Smooth muscle cell of the brain vasculature (primary cell): ENCODE results near the gene OPRL1.

Experiments used
- DNase-seq: peaks from one replicate; pipeline ENCODE4 v3.0.0-alpha.2; 2012; ENCODE audit warnings: low read depth, low spot score

Gene OPRL1

DNA sequence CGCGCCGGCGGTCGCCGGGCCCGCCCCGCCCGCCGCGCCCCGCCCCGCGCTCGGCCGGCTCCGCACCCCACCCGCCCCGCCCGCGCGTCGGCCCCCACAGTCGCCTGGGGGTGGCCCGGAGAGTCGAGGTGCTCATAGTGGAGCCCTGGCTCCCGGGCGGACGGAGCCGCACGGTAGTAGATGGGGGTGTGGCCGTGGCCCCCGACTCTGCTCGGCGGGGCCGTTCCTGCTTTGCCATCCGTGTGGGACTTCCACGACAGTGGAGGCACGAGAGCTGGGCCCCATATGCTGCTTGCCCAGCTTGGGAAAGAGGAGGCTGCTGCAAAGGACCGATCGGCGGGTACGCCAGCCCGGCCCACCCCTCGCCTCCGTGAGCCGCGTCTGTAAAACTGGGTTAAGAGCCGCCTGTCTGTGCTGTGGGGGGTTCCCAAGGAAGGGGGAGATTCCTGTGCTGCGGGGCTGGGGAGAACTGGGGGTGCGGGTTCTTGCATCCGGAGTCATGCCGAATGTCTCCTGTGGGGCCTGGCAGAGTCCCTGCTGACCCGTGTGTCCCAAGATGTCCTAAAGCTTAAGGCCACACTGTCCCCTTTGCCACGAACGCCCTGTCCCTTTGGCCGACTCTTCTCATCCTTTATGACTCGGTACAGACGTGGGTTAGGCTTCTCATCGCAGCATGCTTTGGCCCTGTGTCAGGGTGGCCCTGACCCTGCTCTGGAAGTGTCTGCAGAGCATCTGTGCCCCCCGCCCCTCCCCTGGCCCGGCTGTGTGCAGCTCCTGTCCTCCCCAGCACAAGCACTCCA is at the start of gene OPRL1:
Gene OPRL1, plus strand, starts transcription at position 70 of the 800 bp plus-strand sequence. CDS start 12,639 bp downstream, outside the sequence.
- DNase-seq: no peak

DNA sequence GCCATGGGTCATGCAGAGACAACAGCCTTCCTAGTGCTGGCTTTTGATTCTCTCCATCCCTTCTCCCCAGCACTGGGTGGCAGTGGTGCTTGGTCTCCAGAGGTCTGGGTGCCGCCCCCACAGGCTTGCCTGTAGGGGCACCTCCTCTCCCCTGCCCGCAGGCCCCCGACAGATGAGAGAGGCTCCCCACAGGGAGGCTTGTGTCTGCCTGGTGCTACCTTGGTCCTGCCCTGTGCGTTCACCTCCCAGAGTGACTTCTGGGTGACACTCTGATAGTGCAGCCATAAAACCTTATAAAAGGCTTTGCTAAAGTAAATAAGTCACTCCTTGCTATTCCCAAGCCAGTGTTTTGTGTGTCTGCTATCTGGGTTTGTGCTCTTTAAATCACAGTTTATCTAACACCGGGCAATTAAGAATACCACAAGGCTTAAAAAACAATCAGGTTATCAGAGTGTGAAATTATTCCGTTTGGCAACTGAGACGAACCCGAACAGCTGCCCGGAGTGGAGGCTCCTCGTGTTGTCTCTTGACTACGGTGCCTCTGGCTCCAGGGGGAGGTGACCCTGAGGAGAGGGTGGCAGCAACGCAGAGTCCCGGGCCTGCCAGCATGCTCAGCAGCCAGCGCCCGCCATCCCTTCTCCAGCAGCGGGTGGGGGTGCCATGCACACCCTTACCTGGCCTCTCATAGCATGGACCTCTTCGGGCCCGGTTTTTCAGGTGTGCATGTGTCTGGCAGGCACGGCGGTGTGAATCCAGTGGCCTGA is 49.3 kb upstream of the OPRL1 start:
- DNase-seq: no peak

DNA sequence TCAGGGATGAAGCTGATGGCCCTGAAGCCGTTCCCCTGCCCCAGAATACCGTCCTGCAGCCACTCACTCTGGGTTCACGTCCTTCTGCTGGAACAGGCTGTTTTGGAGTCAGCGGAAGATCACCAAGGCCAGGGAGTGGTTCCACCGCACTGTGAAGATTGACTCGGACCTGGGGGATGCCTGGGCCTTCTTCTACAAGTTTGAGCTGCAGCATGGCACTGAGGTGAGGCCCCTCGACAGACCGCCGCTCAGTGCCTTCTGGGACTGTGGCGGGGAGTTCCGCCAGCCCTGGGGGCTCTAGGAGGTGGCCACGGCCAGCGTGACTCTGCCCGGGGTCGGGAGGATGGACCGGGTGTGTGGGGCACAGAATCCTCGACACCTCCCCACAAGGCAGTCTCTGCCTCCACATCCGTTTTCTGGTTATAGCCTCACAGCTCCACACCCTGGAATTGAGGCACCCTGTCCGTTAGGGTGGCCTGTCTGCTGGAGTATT is 48.0 kb upstream of the OPRL1 start:
- no peak for DNase-seq

DNA sequence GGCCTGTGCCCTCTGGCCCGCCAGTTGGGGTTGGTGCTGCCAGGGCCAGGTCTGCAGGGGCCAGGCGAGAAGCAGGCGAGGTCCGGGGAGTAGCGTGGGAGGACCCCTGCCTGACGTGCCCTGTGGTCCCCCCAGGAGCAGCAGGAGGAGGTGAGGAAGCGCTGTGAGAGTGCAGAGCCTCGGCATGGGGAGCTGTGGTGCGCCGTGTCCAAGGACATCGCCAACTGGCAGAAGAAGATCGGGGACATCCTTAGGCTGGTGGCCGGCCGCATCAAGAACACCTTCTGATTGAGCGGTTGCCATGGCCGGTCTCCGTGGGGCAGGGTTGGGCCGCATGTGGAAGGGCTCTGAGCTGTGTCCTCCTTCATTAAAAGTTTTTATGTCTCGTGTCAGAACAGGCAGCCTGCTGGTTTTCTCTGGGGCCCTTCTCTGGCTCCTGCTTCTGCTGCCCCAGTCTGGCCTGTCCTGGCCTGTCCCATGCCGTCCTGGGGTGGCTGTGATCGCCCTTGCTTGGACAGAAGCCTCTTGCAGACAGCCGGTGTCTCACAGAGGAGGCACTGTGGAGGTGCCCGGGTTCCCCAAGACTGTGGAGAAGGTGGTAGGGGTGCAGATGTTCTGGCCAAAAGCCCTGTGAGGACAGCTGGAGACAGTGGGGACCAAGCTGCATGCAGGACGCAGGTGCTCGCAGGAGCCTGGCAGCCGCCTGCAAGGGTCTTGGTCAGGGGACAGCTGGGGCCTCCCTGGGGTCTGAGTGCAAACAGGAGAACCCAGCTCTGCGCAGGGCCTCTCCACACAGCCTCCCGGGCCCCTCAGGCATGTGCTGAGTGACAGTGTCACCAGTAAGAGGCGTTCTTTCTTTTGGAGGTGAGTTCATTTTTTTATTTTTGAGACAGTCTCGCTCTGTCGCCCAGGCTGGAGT is 46.9 kb upstream of the OPRL1 start:
- no peak for DNase-seq

DNA sequence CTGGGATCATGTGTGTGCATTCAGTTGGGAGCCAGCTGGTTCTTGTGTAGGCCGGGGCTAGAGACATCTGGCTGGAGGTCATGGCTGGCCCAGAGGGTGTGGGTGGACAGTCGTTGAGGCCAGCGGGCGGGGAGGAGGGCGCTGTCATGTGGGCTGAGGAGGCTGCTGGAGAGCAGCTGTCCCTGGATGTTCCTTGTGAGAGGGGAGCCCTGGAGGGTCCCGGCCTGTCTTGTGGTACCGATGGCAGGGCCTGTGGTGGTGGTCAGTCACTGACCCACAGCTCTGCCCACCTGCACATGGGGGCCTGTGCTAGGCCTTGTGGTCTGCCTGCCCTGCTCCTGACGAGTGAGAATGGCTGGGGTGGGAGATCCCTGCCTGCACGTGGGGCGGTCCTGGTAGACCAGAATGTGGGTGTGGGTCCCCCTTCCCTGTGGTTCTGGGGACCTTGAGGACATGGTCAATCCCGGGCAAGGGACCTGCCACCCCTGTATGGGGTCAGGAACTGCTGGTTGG is 45.8 kb upstream of the OPRL1 start:
- DNase-seq: no peak

DNA sequence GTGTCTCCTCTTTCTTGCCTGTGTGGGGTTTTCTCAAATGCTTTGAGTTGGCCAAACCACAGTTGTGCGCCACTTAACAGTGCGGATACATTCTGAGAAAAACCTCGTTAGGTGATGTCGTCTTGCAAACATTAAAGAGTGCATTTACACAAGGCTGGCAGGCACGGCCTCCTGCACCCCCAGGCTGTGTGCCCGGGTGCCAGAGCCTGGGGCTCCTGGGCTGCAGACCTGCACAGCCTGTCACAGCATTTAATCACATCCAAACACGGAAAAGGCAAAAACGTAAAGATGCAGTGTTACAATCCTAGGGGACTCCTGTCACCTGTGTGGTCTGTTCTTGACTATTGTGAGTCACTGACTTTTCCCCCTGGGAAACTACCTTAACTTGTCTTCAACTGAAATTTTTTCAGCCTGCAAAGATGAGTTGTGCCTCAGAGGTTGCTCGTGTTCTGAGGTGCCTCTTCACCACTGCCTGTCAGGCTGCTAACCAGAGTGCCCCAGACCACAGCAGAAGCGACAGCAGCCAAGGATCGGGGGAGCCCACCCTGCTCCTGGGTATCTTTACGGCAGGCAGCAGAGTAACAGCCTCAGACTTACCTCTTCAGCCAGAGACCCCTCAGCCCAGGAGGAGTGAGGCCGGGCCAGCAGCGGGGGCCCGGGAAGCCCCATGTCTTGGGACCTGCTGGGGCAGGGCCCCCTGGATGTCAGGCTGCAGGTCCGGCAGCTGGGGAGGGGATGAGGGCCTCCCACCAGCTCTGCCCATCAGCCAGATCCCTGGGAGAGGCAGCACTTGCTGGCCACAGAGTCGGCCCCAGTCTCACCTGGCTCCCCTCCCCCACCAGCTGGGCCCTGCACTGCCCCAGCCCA is 44.6 kb upstream of the OPRL1 start:
- no peak for DNase-seq

DNA sequence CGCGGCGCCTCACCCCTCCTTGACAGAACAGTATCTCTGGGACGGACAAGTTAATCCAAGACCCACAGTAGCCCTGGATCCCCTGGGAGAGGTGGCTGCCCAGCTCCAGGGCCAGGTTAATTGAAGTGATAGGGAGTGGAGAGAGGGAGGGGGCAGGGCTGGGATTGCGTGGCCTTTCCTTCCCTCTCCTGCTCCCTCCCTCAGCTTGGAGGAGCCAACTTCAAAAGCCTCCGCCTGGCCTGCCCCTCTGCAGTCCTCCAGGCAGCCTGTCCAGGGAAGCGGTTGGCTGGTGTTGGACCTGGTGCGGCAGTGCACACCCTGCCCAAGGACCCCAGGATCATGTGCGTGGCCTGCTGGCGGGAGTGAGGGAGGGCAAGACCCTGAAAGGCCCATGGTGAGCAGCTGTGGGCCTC is 43.9 kb upstream of the OPRL1 start, which contains the start of gene C20orf204:
Gene C20orf204, plus strand, starts transcription at position 250 of the 413 bp plus-strand sequence. Its CDS starts 142 bp downstream, at position 392.
- DNase-seq: no peak

DNA sequence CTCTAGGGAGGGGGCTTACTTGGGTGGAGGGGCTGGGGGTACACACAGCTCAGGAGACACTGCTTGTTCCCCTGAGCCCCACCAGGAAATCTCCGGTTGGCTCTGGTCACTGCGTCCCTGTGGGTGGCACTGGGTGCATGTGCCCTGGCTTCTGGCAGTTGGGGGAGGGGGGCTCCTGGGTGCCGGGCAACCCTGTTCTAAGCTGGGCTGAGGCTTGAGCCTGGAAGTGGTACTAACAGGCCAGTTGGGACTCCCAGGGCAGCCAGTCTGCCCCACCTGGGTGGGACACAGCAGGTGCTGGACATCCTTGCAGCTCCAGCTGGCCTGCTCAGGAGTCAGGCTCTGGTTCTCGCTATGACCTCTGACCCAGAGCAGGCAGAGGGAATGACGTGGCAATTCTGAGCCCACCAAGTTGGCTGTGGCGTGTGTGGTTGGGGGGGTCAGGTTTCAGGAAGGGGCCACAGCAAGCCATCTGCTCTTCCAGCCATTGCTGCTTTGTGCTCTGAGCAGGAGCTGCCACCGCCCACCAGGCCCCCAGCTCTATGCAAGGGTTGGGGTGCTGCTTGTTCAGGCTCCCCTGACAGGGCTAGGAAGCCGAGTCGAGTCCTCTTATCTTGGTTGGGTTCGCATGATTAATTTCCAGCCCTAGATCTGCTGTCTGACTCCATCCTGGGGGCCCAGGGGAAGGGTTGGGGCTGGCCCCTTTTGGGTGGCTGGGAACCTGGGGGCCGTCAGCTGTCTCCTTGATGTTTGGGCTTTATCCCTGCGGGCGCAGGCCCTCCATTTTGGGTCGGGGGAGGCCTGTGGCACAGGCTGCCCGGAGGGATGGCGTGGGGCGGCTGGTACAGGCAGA is 43.3 kb upstream of the OPRL1 start:
- no peak for DNase-seq

DNA sequence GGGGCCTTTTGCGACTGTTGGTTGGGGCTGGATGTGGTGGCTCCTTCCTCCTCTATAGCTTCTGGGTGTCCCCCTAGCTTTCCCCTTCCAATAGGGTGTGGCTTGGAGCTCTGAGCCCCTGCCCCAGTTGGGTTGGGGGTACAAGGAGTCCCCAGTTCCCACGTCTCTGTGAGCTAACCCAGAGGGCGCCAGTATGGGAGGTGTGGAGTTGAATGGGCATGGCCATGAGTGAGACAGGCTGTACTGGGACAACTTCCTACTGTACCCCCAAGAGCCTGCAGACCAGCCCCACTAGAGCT is 42.7 kb upstream of the OPRL1 start:
- DNase-seq: no peak

DNA sequence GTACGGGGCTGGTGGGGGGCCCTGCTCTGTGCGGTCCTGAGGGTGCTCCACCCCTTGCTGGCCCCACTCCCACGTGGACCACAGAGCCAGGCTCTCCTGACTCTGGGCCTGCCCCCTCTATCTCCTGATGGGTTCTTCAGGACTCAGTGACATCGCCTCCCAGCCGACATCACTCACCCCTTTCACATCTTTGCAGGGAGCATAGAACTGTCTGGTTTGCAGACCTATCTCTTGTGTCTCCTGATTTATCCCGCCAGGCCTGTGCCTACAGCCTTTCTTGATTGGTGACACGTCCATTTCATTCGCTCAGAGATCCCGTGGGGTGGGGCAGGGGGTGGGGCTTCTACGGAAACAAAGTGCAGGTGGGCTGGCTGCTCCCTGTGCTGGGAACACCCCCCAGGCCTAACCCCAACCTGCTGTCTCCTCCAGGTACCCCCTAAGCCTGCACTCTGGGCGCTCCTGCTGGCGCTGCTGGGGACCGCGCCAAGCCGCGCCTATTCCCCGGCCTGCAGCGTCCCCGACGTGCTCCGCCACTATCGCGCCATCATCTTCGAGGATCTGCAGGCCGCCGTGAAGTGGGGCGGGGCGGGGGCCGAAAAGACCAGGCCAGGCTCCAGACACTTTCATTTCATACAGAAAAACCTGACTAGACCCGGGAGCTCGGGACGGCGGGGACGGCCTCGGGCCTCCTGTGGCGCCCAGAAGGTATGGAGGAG is 42.2 kb upstream of the OPRL1 start:
- DNase-seq: no peak

DNA sequence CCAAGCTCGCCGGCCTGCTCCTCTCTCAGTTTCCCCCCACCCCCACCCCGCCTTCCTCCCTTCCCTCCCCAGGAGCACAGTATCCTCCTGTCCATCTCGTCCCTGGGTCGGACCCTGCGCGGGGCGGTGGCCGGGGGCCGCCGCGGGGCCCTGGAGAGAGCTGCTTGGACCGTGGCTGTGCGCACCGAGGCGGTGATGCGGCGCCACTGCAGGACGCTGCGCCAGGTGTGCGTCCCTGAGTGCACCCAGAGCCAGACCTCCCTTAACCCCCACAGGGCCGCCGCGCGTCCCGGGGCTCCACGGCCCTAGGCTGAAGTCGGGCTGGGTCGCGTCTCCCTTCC is 41.7 kb upstream of the OPRL1 start:
- no peak for DNase-seq

DNA sequence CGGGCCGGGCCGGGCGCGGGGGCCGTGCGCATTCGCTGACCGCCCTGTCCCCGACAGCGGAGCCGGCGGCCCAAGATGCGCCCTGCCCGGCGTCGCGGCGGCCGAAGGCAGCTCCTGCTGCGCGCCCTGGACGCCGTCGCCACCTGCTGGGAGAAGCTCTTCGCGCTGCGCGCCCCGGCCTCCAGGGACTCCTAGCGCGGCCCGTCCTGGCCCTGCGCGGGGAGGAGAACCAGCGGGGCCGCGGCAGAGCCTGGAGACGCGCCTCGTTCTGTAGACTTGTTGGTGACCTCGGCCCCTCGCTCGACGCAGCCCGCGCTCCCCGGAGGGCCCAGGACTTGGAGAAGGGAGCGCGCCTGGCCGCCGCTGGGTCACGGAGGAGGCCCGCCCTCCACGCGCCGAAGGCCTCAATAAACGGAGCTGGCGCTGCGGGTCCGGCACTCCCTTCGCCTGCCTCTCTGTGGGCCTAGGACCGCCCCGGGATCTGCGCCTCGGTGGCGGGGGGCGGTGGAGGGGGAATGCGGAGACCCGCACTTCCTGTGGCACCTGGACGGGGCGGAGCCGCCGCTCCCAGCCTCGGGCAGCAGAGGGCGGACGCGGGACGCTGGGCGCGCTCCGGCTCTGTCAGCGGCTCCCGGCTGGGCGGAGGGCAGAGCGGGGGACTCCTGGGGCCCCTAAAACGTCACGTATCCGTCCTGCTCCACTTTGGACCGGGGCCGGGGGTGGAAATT is 41.2 kb upstream of the OPRL1 start:
- no peak for DNase-seq

DNA sequence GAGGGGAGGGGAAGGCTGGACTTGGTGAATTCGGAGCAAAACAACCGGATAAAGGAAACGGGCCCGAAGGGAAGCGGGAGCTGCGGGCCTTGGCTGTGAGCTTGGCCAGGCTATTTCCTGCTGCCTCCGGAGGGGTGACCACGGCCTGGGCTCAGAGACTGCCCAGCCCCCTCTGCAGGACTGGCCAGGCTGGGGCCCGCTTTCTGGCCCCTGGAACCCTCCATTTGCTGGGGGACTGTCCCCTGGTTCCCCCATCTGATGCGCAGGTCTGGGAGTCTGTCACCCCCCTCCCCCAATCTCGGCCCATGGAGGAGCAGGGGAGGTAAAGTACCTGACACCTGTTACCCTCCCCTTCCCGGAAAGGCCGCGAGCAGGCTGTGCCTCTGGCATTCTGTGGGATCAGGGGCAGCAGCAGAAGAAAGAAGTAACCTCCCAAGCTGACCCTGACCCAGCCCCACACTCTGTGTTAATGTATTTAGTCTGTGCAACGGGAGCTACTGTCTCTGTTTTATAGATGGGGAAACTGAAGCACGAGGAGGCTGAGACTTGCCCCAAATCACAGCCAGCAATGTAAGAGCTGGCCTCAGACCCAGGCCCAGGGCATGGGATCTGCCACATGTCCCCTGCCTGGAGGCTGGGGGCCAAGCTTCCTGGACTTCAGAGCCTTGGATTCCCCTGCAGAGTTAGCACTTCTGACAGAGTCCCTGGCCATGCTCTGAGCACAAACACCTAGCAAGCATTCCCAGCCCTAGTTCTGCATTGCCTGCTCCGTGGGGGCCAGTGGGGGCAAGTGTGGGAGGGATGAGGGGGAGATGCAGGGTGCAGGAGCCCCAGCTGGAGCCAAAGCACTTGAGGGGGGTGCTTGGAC is 40.4 kb upstream of the OPRL1 start:
- DNase-seq: no peak

DNA sequence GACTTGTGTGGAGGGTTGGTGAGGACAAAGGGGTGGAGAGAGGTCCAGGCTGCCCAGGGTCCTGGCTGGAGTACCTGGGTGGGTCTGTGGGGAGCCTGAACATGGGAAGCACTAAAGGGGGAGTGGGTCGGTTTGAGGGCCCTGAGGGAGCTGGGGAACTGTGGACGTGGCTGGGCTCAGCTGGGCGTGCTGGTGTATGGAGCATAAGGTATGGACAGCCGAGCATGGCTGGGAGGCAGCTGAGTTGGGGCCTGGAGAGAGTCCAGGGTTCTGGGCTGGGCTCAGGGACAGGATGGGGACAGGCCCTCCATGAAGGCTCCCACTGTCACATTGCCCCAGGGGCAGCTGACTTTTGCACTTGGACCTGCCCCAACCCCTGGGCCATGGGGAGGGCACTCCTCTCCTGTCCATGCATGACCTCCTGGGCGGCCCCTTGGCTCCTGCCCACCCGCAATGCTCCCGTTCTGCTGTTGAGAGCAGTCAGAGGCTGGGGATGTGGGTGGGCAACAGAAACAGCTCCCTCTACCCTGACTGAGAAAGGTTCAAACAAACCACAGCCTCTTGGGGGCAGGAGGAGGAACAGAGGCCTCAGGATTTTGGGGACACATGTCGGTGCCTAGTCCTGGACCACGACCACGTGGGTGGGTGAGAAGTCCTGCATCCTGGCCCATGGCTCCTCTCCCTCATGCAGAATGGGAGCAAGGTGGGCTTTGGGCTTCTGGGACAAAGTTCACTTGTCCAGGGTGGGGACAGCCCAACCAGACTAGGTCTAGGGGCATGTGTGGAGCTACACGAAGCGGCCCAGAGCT is 39.4 kb upstream of the OPRL1 start:
- DNase-seq: no peak

DNA sequence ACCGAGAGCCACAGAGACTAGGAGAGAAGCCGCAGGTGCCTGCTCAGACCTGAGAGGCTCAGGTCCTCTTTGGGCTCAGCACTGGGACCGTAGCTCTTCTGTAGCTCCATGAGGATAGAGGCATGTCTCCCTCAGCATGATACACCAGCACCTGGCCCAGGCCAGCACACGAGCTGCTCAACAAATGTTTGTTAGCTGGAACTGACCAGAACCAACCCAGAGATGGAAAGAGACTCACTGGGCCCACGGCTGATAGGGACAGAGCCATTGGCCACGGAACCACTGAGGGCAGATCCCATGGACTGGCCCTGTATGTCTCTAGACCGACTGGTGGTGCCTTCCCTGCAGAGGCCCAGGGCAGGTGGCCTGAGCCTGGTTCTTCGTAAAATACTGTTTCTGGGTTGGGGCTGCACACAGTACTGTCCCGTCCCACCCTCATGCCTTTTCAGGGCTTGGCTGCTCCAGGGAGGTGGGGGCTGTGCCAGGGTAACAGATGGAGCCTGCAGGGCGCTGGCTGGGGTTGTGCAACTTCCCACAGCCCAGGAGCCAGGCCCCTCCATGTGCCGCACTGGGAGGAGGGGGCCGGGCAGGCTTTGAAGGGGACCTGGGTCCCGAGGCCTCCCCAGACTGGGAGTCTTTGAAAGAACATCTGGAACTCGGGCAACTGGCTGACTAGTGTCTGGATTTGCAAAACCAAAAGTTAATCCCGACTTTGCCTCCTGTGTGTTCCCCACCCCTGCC is 38.7 kb upstream of the OPRL1 start:
- DNase-seq: no peak

DNA sequence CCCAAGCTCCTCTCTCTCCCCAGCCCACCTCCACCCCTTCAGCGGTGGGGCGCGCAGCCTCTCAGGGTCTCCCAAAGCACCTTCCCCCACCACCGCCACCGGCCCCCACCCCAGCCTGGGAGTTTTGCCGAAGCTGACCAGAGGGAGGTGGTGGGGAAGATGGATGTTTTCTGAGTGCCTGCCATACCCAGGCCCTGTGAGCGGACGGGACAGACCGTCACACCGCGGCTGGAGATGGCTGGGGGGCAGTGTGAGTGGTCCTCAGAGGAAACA is 38.2 kb upstream of the OPRL1 start:
- no peak for DNase-seq
